Measurements from ENCODE around the gene RNU4-1.
A peak's percentile ranks its signal among the peaks of the same experiment; 100 is the strongest.
"Not testable (repeated sequence)": the region's sequence is repeated elsewhere in the genome, so short reads cannot be mapped to it uniquely, and the experiment has no call there.

RNU4-1 gene

DNA sequence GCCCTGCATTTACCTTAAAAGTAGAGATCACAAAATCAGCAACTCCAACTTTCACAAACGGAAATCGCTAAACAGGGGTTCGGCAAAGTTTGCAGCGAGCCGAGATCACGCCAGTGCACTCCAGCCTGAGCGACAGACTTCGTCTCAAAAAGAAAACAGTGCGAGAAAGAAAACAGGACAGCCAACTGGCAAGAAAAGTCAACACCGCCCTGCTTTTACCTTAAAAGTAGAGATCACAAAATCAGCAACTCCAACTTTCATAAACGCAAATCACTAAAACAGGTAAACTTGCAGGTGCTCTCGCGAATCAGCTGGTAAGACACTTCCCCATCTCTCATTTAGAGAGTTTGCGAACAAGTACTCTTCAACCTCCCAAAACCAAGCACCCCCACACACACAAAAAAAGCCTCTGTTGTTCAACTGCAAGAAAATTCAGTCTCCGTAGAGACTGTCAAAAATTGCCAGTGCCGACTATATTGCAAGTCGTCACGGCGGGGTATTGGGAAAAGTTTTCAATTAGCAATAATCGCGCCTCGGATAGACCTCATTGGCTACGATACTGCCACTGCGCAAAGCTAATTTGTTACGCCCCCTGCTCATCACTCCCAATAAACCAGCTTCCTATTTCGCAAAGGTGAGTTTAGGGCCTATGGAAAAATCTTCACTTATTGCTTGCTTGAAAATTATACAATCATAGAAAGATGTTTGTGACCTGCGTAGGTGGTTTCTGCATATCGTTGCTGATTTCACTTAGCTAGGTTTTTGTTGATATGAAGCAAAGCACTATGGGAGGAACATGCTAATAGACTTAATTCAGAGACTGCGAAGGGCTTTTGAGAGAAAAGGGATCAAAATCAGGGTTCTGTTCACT, at the start of gene RNU4-1:
TSS of gene RNU4-1 (minus strand) at position 577 of the 871 bp plus-strand sequence.
- DNase-seq (ENCODE audit: low spot score) = peak; percentile 52

DNA sequence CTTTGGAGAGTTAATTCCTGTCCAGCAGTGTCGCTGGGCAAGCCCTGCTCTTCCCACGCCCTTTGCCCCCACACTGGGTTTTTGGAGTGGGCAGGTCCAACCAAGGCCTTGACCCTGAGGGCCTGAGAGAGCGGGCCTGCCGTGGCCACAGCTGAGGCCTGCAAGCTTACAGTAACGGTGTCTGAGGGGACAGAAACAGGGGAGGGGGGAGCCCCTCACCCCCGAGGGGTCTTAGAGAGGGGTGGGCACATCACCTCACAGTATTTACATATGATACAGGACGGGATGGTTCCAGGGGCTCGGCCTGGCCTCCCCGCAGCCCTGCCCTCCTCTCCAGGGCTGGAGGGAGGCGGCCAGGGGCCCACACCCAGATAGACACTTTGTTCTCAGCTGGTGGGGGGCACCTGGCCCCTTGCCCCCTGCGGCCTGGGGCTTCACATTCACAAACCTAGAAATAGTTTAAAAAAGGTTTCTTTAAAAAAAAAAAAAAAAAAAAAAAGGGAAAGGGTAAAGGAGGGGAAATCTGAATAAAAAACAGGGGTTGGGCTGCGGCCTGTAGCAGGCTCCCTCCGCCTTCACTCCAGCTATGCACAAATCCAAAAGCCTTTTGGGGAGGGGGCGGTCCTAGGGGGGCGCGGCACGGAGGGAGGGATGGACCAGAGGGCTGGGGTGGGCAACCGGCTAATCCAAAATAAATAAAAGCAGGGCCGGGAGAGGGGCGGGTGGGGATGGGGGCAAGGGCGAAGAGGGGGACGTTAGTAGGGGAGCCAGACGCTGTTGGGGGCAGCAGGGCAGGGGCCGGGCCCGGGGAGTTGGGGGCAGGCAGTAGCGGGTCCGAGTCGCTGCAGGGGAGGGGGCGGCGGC, 49.4 kb upstream of the RNU4-1 start:
- DNase-seq (ENCODE audit: low spot score) = no peak

DNA sequence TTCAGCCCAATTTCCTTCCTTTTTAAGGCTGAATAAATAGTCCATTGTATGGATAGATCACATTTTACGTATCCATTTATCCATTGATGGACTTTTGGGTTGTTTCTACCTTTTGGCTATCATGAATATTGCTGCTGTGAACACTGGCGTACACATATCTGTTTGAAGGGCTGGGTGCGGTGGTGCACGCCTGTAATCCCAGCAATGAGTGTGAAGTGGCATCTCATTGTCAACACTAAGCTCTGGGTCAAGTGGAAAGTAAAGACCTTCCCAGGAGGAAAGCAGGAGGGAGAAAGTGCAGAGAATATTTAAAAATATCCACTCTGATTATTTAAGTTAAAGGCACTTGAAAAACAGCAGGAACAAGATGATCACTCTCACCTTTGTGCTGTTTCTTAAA, 46.2 kb upstream of the RNU4-1 start:
- no peak for DNase-seq (ENCODE audit: low spot score)

DNA sequence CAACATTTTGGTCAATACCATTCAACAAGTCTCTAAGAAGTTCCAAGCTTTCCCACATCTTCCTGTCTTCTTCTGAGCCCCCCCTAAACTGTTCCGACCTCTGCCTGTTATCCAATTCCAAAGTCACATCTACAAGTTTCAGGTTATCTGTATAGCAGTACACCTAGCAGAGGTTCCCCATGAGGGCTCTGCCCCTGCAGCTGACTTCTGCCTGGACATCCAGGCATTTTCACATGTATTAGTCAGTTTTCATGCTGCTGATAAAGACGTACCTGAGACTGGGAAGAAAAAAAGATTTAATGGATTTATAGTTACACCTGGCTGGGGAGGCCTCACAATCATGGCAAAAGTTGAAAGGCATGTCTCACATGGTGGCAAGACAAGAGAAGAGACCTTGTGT, 44.7 kb upstream of the RNU4-1 start:
- no peak for DNase-seq (ENCODE audit: low spot score)

DNA sequence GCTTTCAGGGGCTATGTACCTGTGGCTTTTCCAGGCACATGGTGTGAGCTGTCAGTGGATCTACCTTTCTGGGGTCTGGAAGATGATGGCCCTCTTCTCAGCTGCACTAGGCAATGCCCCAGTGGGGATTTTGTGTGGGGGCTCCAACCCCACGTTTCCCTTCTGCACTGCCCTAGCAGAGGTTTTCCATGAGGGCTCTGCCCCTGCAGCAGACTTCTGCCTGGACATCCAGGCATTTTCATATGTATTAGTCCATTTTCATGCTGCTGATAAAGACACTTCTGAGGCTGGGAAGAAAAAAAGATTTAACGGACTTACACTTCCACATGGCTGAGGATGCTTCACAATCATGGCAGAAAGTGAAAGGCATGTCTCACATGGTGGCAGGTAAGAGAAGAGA, 43.4 kb upstream of the RNU4-1 start:
- DNase-seq (ENCODE audit: low spot score) = not testable (repeated sequence)

DNA sequence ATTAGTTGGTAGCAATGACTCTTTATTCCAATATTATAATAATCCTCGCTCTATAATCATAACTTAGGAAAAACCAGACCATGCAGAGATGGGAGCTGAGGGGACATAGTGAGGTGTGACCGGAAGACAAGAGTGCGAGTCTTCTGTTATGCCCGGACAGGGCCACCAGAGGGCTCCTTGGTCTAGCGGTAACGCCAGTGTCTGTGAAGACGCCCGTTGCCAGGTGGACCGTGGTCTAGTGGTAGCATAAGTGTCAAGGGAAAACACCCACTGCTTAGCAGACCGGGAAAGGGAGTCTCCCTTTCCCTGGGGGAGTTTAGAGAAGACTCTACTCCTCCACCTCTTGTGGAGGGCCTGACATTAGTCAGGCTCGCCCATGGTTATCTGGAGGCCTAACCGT, 42.4 kb upstream of the RNU4-1 start:
- not testable (repeated sequence) for DNase-seq (ENCODE audit: low spot score)

DNA sequence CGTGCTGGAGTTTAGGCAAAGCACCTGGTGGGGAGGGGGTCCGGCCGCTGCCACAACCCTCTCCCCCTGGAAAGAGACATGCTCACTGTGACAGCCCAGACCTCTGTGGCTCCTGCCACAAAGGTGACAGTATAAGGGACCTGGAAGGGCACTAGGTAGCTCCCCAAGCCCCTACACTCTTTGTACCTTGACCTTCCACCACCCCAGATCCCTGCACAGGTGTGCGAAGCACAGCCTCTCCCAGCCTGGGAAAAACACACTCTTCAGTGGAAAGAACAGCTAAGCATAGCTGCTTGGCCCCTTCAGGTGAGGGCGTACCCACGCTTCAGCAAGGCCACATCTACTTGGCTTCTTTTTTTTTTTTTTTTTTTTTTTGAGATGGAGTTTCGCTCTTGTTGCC, 39.5 kb upstream of the RNU4-1 start:
- DNase-seq (ENCODE audit: low spot score) = no peak

DNA sequence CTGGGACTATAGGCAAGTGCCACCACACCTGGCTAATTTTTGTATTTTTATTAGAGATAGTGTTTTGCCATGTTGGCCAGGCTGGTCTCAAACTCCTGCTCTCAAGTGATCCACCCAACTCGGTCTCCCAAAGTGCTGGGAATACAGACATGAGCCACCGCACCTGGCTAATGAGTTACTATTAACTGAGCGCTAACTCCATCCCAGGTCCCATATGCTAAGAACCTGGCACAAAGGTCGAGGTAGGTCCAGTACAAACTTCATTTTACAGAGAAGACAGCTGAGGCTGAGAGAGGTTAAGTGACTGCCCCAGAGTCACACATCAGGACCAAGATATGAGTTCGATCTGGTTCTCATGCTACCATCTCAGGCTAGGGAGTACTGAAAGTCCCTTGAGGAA, 39.0 kb upstream of the RNU4-1 start:
- DNase-seq (ENCODE audit: low spot score) = no peak

DNA sequence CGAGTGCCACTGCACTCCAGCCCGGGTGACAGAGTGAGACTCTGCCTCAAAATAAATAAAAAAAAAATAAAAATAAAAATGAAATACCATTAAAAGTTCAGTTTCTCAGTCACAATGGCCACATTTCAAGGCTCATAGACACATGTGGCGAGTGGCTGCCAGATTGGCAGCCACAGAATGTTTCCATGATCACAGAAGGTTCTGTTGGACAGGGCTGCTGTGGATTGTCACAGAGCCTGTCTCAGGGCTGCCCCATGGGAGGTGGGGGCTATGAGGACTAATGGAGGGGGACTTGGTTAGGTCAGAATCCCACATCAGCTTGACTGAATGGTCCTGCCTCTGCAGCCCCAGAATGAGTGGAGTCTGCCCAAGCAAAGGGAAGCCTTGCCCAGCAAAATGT, 38.4 kb upstream of the RNU4-1 start:
- no peak for DNase-seq (ENCODE audit: low spot score)

DNA sequence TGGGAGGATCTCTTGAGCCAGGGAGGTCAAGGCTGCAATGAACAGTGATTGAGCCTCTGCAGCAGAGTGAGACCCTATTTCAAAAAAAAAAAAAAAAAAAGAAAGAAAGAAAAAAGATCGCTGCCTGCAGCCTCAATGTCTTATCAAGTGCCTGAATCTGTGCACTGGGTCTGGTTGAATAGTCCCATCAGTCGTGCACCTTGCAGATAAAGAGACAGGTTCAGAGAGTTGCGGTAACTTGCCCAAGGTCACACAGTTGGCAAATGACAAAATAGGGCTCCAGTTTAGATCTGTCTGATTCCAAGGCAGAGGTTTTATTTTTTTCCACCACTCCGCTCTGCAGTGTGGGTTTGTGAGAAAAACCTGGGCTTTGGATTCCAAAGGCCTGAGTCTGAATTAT, 35.2 kb upstream of the RNU4-1 start:
- DNase-seq (ENCODE audit: low spot score) = no peak

DNA sequence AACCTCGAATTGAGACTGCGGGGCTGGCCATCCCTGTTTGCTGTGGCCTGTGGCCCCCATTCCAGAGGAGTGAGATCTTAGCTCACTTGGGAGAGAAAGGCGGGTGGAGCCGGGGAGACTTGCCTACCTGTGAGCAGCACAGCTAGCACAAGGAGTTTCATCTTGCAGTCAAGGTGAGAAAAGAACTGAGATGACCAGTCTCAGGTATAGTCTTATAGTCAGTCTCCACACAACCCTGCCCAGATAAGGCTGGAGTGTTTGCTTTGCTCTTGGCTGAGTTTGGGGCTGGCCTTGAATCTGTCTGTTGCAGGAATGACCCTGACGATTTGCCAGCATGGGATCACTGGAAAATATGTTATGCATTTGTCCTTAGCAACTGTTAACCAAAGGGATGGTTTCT, 34.6 kb upstream of the RNU4-1 start, which contains the start of gene PLA2G1B:
TSS of gene PLA2G1B (minus strand) at position 187 of the 400 bp plus-strand sequence. CDS start at position 161, 26 bp downstream.
- DNase-seq (ENCODE audit: low spot score) = no peak

DNA sequence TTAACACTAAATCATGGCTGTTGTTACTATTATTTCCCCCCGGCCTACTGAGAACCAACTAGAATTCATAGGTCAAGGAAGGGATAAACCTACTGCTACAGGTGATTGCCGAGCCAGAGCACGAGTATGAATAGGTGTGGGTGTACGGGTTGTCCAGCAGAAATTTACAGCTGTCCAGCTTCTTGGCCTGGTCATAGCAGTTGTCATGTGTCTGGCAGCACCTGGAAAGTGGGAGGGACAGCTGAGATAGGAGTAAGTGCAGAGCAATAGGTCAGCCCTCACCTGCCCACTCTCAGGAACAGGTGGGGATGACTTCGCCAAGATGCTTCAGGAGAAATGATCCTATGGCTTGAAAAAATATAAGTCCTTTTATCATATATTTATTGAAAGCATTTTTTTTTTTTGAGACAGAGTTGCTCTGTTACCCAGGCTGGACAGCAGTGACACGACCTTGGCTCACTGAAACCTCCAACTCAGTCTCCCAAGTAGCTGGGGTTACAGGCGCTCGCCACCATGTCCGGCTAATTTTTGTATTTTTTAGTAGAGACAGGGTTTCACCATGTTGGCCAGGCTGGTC, 31.9 kb upstream of the RNU4-1 start:
- no peak for DNase-seq (ENCODE audit: low spot score)

DNA sequence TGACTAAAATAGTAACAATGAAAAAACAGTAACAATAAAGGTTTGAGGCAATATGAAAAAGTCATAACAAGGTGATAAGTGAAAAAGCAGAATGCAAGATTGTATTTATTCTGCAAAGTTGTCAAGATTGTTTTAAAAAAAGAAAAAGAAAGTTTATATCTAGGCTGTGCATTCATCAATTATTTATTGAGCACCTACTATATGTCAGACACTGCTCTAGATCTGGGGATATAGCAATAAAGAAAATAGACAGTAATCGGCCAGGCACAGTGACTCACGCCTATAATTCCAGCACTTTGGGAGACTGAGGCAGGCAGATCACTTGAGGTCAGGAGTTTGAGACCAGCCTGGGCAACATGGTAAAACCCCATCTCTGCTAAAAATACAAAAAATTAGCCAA, 30.7 kb upstream of the RNU4-1 start:
- no peak for DNase-seq (ENCODE audit: low spot score)

DNA sequence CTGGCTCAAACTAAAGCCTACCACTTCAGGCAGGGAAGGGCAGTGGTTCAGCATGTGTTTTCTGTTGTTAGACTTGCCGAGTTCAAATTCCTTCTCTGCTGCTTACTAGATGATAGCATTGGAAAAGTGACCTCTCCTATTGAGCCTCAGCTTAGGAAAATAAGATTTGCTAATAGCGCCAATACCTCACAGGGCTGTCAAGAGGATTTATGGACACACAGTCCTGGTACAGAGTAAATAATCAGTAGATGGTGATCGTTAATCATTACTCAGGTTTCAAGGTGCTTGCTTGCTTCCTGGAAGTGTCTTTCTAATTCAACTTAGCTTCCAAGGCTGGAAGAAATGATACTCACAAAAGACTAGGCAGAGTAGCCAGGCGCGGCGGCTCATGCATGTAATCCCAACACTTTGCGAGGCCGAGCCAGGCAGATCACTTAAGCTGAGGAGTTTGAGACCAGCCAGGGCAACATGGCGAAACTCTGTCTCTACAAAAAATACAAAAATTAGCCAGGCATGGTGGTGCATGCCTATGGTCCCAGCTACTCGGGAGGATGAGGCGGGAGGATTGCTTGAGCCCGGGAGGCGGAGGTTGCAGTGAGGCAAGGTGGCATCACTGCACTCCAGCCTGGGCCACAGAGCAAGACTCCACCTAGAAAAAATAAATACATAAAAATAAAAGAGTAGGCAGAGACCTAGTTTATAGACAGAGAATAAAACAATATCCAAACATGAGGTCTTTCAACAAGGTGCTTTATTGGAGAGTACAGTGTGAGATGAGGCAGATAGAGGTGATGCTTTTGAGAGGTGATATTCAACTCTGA, 28.6 kb upstream of the RNU4-1 start:
- no peak for DNase-seq (ENCODE audit: low spot score)

DNA sequence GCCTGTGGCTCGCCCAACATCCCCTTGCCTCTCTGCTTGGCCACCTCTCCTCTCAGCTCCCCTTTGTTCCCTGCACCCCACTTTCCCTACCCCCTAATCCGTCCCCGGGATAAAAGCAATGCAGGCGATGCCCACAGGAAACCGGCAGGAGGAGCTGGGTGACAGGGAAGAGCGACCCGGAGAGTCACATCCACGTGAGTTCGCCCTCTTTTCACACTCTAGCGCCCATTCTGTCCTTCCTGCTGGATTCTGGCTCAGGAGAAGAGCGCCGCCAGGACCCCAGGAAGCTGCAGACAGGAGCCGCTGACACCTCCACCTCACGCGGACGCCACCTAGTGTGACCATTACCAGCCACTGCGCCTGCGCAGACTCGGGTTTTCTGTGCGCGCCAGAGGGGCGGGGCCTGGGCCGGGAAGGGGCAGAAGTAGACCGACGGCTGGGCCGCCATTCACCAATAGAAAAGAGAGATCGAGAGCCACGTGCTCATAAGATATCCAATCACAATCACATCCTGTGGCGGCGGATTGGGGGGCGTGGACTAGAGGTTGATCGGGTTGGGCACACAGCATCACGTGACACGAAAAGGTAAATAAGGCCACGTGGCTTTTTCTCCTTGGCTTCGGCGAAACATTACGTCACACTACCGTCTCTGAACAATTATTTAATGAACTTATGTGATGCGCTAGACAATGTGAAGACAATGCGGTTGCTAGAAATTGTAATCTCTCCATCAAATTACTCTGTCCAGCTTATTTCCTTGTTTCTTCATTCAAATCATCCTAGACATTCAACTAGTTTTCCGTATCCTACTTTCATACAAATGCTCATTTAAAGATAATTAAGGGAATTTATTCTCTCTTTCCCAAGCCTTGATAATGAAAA, 24.4 kb upstream of the RNU4-1 start:
- peak; percentile 99 for DNase-seq (ENCODE audit: low spot score)

DNA sequence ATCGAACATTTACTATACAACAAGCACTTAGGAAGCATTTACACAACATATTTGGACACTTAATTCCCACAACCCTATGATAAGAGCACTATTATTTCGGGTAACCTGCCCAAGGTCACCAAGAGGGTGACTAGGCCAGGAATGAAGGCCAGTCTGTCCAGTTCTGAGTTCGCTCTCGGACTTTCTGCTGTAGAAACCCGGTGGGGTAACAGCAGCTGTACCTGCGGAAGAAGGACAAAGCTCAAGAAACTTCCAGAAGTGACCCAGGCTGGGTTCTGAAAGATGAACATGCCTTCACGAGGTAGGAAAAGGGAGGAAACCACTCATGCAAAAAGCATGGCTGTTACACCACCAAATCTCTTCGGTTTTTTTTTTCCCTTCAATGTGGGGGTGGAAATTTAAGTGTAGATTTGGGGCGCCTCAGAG, 23.8 kb upstream of the RNU4-1 start:
- no peak for DNase-seq (ENCODE audit: low spot score)

DNA sequence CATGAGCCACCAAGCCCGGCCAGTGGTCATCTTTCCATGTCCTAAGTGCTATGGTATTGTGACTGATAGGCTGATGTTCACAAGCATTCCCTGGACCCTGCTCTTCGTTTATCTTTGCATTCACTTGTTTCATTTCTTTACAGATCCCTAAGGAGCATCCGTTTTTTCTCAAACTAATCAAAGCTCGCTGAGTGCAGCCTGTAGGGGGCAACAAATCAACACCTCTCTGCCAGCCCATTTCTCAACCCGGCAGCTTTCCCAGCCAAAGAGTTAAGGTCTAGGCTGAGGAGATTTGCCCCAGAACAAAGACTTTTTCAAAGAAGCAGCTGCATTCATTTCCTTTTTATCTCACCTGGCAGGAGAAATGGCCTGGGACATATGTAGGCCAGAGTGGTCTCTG, 21.2 kb upstream of the RNU4-1 start:
- DNase-seq (ENCODE audit: low spot score) = no peak

DNA sequence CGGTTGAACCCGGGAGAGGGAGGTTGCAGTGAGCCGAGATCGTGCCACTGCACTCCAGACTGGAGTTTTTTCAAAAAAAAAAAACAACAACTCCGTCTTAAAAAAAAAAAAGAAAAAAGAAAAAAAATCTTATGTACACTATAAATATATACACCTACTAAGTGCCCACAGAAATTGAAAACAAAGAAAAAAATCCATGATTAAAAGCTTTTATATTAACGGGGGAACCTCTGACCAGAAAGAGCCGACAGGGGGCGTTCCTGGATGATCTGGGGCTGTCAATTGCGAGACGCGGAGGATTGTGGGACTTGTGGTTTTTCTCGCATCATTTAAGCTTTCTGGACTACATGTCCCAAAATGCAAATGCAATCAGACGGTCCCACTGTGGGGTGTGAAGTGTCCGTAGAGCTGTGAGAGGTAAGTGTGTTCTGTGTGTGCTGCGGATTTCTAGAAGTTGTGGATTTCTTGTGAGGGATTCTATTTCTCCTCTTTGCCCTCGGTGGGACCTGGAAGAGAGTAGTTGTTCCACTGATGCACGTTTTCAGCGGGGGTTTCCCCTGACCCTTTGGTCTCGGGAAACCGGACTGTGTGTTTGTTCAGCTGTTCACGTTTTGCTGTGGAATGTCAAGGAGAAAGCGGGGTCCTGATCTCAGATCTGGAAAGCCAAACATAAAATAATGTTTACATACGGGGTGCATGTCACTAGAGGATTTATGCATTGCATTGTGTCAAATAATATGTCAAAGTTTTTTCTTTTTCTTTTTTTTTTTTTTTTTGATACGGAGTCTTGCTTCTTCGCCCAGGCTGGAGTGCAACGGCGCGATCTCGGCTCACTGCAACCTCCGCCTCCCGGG, 9.2 kb upstream of the RNU4-1 start, which contains the start of gene SIRT4:
TSS of gene SIRT4 (plus strand) at position 360 of the 854 bp plus-strand sequence. CDS start 1,241 bp downstream, outside the sequence.
- DNase-seq (ENCODE audit: low spot score) = peak; percentile 93

DNA sequence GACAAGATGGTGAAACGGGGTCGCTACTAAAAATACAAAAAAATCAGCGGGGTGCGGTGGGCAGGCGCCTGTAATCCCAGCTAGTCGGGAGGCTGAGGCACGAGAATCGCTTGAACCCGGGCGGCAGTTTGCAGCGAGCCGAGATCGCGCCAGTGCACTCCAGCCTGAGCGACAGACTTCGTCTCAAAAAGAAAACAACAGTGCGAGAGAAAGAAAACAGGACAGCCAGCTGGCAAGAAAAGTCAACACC, 701 bp downstream of the RNU4-1 start:
- DNase-seq (ENCODE audit: low spot score) = no peak

Data from GM03348 (cell line).